ENCODE measurements around the gene ANP32D. TPM values are rescaled to one million over a fixed set of nuclear protein-coding genes. Genes with fewer than 3 reads are reported as not detected.
"Not testable (repeated sequence)": the region's sequence is repeated elsewhere in the genome, so short reads cannot be mapped to it uniquely, and the experiment has no call there.

The ANP32D gene
- total RNA-seq, 1 donor from 2014 or later: 0.43 TPM

GRCh38 chr12:48455116-48455515 is 17.2 kb upstream of the ANP32D start:
- DNase-seq (no peak), ATAC-seq (no peak)
- Histone ChIP-seq H3K9me3 (no peaks in the 10 kb centered on the region), H3K4me1 (no peaks in the 10 kb centered on the region), H3K36me3 (no peaks in the 10 kb centered on the region), H3K27ac (no peak overlapping the region), H3K4me3 (no peak overlapping the region), H3K27me3 (no peaks in the 10 kb centered on the region)
- intact Hi-C loops (cut with DNase I): no loop called here
- TF ChIP-seq, protein P1, sequence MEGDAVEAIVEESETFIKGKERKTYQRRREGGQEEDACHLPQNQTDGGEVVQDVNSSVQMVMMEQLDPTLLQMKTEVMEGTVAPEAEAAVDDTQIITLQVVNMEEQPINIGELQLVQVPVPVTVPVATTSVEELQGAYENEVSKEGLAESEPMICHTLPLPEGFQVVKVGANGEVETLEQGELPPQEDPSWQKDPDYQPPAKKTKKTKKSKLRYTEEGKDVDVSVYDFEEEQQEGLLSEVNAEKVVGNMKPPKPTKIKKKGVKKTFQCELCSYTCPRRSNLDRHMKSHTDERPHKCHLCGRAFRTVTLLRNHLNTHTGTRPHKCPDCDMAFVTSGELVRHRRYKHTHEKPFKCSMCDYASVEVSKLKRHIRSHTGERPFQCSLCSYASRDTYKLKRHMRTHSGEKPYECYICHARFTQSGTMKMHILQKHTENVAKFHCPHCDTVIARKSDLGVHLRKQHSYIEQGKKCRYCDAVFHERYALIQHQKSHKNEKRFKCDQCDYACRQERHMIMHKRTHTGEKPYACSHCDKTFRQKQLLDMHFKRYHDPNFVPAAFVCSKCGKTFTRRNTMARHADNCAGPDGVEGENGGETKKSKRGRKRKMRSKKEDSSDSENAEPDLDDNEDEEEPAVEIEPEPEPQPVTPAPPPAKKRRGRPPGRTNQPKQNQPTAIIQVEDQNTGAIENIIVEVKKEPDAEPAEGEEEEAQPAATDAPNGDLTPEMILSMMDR (IDR thresholded peaks at IDR 0.05): no peak

DNA sequence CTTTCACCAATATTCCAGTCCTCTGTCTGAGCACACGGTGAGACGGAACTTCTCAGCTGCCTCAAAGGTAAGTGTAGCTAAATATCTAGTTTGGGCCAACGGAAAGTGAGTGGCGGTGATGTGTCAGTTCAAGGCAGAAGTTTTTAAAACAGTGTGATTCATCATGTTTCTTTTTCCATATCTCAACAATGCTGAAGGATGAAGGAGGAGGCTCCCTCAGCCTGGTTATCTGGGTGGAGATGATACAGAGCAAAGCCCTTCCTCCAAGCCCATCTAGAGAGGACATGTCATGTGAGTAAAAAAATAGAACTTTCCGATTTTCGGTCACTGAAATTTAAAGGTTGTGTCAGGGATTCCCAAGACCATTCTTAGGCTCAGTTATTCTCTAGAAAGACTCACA is 13.1 kb upstream of the ANP32D start:
- intact Hi-C loops (cut with DNase I): no loop called here
- H3K4me3 ChIP-seq: no peak overlapping the region
- H3K27me3 ChIP-seq: no peaks in the 10 kb centered on the region

DNA sequence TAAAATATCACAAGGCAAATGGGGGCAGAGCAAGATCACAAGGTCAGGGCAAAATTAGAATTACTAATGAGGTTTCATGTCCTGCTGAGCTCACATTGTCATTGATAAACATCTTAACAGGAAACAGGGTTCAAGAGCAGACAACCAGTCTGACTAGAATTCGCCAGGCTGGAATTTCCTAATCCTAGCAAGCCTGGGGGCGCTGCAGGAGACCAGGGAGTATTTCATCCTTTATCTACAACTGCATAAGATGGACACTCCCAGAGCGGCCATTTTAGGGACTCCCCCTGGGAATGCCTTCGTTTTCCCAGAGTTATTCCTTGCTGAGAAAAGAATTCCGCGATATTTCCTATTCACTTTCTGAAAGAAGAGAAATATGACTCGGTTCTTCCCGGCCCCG is 3.3 kb upstream of the ANP32D start:
- intact Hi-C loops (cut with DNase I); DNase-seq: not testable (repeated sequence)

More for the DNA sequence above, 13.1 kb upstream of the ANP32D start:
- no peaks in the 10 kb centered on the region for H3K4me1 ChIP-seq
- ATAC-seq (no peak), DNase-seq (no peak)
- H3K9me3 ChIP-seq: no peaks in the 10 kb centered on the region
- no peak overlapping the region for H3K27ac ChIP-seq
- TF ChIP-seq, protein P1 (IDR thresholded peaks at IDR 0.05): no peak
- no peaks in the 10 kb centered on the region for H3K36me3 ChIP-seq

GRCh38 chr12:48473061-48473460 is 702 bp downstream of the ANP32D start:
- intact Hi-C loops (cut with DNase I): no loop called here
- Histone ChIP-seq H3K27me3 (no peaks in the 10 kb centered on the region), H3K9me3 (peaks cover 8% of the 10 kb centered on the region), H3K4me1 (no peaks in the 10 kb centered on the region), H3K4me3 (no peak overlapping the region), H3K36me3 (no peaks in the 10 kb centered on the region), H3K27ac (no peak overlapping the region)
- TF ChIP-seq, protein P1 (IDR thresholded peaks at IDR 0.05): no peak
- no peak for DNase-seq
- no peak for ATAC-seq

More for the DNA sequence above, 3.3 kb upstream of the ANP32D start:
- H3K27me3 ChIP-seq, H3K27ac ChIP-seq, H3K4me1 ChIP-seq, H3K36me3 ChIP-seq, H3K4me3 ChIP-seq, ATAC-seq, H3K9me3 ChIP-seq: not testable (repeated sequence)

DNA sequence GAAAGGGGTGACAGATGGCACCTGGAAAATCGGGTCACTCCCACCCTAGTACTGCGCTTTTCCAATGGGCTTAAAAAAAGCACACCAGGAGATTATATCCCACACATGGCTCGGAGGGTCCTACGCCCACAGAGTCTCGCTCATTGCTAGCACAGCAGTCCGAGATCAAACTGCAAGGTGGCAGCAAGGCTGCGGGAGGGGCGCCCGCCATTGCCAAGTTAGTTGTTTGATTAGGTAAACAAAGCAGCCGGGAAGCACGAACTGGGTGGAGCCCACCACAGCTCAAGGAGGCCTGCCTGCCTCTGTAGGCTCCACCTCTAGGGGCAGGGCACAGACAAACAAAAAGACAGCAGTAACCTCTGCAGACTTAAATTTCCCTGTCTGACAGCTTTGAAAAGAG is 2.1 kb downstream of the ANP32D start:
- ATAC-seq; H3K27ac ChIP-seq; H3K36me3 ChIP-seq; H3K9me3 ChIP-seq; H3K4me1 ChIP-seq; H3K4me3 ChIP-seq; DNase-seq; H3K27me3 ChIP-seq; intact Hi-C loops (cut with DNase I): not testable (repeated sequence)

DNA sequence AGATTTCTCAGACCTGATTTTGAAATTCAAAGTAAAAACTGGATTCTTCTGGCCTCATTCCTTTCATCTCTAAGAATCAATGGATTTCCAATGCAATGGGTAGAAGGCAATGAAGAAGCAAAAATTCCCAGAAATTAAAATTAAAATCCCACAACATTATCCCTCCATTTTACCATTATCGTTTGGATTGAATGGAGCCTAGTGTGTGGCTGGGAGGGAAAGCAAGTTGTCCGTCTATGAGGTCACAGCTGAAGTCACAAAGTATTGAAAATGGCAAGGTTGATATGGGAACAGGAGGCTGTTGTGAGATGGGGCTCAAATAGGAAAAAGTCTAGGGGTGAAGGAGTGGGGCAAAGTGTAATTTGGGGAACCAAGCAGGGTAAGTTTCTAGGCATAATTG is 9.8 kb downstream of the ANP32D start, which contains the start of gene C12orf54:
TSS of gene C12orf54 (plus strand) at position 301 of the 400 bp plus-strand sequence. CDS start 799 bp downstream, outside the sequence.
- Histone ChIP-seq H3K36me3 (no peaks in the 10 kb centered on the region), H3K27me3 (no peaks in the 10 kb centered on the region), H3K27ac (no peak within 1 kb of the TSS), H3K4me1 (no peaks in the 10 kb centered on the region), H3K4me3 (no peak within 1 kb of the TSS), H3K9me3 (no peaks in the 10 kb centered on the region)
- DNase-seq (no peak), ATAC-seq (no peak)
- intact Hi-C loops (cut with DNase I): no loop called here
- TF ChIP-seq, protein P1 (IDR thresholded peaks at IDR 0.05): no peak

DNA sequence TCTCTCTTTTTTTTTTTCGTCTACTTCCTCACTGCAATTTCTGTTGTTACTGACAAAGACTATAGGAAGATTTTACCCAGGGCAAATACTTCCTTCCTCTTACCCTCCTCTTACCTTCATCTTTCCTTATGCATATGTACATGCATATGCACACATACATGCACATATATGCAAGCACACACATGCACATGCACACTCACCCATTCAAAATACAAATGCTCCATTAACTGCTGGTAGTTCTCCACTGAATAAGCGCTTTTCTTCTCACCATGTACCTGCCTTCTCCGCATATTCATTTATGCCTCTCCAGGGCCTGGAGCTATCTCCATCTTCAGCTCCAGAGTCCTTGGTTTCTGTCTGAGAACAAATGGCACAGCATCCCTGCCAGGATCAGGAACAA is 10.6 kb downstream of the ANP32D start:
- H3K9me3 ChIP-seq: no peaks in the 10 kb centered on the region
- intact Hi-C loops (cut with DNase I): no loop called here

More for the DNA sequence above, 10.6 kb downstream of the ANP32D start:
- no peak overlapping the region for H3K4me3 ChIP-seq
- TF ChIP-seq, protein P1 (IDR thresholded peaks at IDR 0.05): no peak
- ATAC-seq (no peak), DNase-seq (no peak)
- no peaks in the 10 kb centered on the region for H3K4me1 ChIP-seq
- no peaks in the 10 kb centered on the region for H3K27me3 ChIP-seq
- no peak overlapping the region for H3K27ac ChIP-seq
- H3K36me3 ChIP-seq: no peaks in the 10 kb centered on the region

Data from upper lobe of right lung (tissue), 1 donor.